Measurements from ENCODE around the gene DENND1A. TPM values are rescaled to one million over a fixed set of nuclear protein-coding genes. Genes with fewer than 3 reads are reported as not detected.

The DENND1A gene
- total and polyA plus RNA-seq, 2 of the 13 experiments (the other 11 are each of a cell fraction or from before 2014, with no cell fraction given) = 14.8 to 30.1 TPM

DNA sequence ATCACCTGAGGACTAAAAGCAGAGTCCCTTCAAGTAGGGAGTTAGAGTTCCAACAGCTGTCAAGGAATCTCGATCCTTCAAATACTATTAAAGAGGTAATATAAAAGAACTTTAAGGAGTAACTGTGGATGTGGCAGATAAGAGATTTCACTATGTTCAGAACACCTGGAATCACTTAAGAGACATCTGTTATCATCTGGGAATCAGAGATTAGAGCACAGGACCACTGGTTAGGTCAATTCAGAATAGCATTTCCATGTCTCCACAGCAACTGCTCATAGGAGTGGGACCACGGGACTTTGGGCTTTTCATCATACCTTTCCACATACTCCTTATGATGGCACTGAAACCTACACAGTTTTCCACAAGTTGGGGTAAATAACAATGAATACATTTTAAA lies 216.6 kb downstream of the DENND1A start:
- BruUV-seq (replicated peaks) = no TSS peak
- Histone ChIP-seq H3K4me3 (replicated peaks in 1 of 3; ENCODE audit: insufficient read depth in 1 of 3, low read depth in 2 of 3, low read length in 3 of 3) (no peak overlapping the region), H3K9ac (ENCODE audit: insufficient read depth, low read depth, low read length) (no peak overlapping the region), H3K27me3 (ENCODE audit: control insufficient read depth in 1 of 2, insufficient read depth in 2 of 2, low read length in 2 of 2) (no peaks in the 10 kb centered on the region), H3K36me3 (replicated peaks in 1 of 2; ENCODE audit: control insufficient read depth in 1 of 2, insufficient read depth in 2 of 2, low read length in 2 of 2) (no peaks in the 10 kb centered on the region), H3K4me2 (ENCODE audit: low read depth, low read length) (no peak overlapping the region), H3K27ac (ENCODE audit: extremely low read length, insufficient read depth, low read length) (no peak overlapping the region), H4K20me1 (ENCODE audit: insufficient read depth, low read length) (peaks cover 4% of the 10 kb centered on the region; the same call in 1 of the 2 replicates), H2AFZ (ENCODE audit: low read length) (no peak overlapping the region), H3K9me3 (ENCODE audit: low read length) (no peaks in the 10 kb centered on the region), H3K4me1 (ENCODE audit: insufficient read depth, low read length) (no peaks in the 10 kb centered on the region), H3K79me2 (ENCODE audit: insufficient read depth, low read length) (no peaks in the 10 kb centered on the region)
- FAIRE-seq (no peak), ATAC-seq (no peak), DNase-seq (ENCODE audit: low spot score) (no peak)
- TF ChIP-seq GATAD2A (CRISPR knock-in tag; IDR thresholded peaks at IDR 0.05) (no peak), ZBTB33 (CRISPR knock-in tag; IDR thresholded peaks at IDR 0.05) (no peak)
- ChIA-PET POLR2A (no interaction called here), CTCF (ENCODE audit: low intra/inter-chr PET ratio, low total read pairs) (no interaction called here)
- 100% methylated on average over 2 of the region's 2 CpGs for WGBS (ENCODE audit: low lambda C conversion rate)
- intact Hi-C loops (cut with micrococcal nuclease; ENCODE audit: unreplicated experiment) = no loop called here
- in situ Hi-C loops (cut with HindIII; ENCODE audit: extremely low pct_ligation_motif_present, low pct_unique_long_range_greater_than_20kb) = no loop called here

DNA sequence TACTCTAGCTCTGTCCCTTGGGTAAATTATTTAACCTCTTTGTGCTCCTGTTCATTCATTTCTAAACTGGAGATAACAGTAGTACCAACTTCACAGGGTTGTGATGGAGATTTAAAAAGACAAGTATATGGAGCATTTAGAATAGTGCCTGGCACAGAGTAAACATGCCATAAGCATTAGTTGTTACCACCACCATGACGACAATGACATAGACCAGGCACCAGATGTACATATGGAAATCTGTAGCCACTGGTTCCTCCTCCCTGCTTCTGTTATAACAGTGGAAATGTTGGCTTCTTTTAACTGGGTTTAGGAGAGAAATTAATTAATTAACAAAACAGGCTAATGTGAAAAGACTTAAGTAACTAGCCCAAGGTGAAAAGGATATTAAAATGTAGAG lies 217.5 kb downstream of the DENND1A start:
- WGBS (ENCODE audit: low lambda C conversion rate) = 100% methylated on average over 1 of the region's 1 CpG
- CTCF ChIA-PET (ENCODE audit: low intra/inter-chr PET ratio, low total read pairs) = no interaction called here
- no peak overlapping the region for H3K4me2 ChIP-seq (ENCODE audit: low read depth, low read length)
- no peak overlapping the region for H3K4me3 ChIP-seq (replicated peaks in 1 of 3; ENCODE audit: insufficient read depth in 1 of 3, low read depth in 2 of 3, low read length in 3 of 3)
- in situ Hi-C loops (cut with HindIII; ENCODE audit: extremely low pct_ligation_motif_present, low pct_unique_long_range_greater_than_20kb) = no loop called here
- H2AFZ ChIP-seq (ENCODE audit: low read length) = no peak overlapping the region
- ATAC-seq = no peak
- intact Hi-C loops (cut with micrococcal nuclease; ENCODE audit: unreplicated experiment) = no loop called here
- no peak for FAIRE-seq
- H3K4me1 ChIP-seq (ENCODE audit: insufficient read depth, low read length) = no peaks in the 10 kb centered on the region
- no peaks in the 10 kb centered on the region for H3K9me3 ChIP-seq (ENCODE audit: low read length)
- H3K36me3 ChIP-seq (replicated peaks in 1 of 2; ENCODE audit: control insufficient read depth in 1 of 2, insufficient read depth in 2 of 2, low read length in 2 of 2) = no peaks in the 10 kb centered on the region
- H3K79me2 ChIP-seq (ENCODE audit: insufficient read depth, low read length) = no peaks in the 10 kb centered on the region
- H3K27me3 ChIP-seq (ENCODE audit: control insufficient read depth in 1 of 2, insufficient read depth in 2 of 2, low read length in 2 of 2) = no peaks in the 10 kb centered on the region
- H3K9ac ChIP-seq (ENCODE audit: insufficient read depth, low read depth, low read length) = no peak overlapping the region
- BruUV-seq (replicated peaks) = no TSS peak
- H3K27ac ChIP-seq (ENCODE audit: extremely low read length, insufficient read depth, low read length) = no peak overlapping the region
- peaks cover 4% of the 10 kb centered on the region; the same call in 1 of the 2 replicates for H4K20me1 ChIP-seq (ENCODE audit: insufficient read depth, low read length)
- POLR2A ChIA-PET = no interaction called here
- DNase-seq (ENCODE audit: low spot score) = no peak
- no peak for TF ChIP-seq MXD4 (CRISPR knock-in tag; IDR thresholded peaks at IDR 0.05)
- no peak for TF ChIP-seq AGO2 (optimal IDR thresholded peaks at IDR 0.05; ENCODE audit: low read depth, low read length)
- no peak for TF ChIP-seq ZNF275 (CRISPR knock-in tag; IDR thresholded peaks at IDR 0.05; ENCODE audit: borderline replicate concordance)
- no peak for TF ChIP-seq ZNF460 (CRISPR knock-in tag; IDR thresholded peaks at IDR 0.05; ENCODE audit: borderline replicate concordance)
- TF ChIP-seq ZNF879 (CRISPR knock-in tag; IDR thresholded peaks at IDR 0.05) = no peak
- no peak for TF ChIP-seq SAFB2 (CRISPR knock-in tag; IDR thresholded peaks at IDR 0.05; ENCODE audit: borderline replicate concordance, low read depth)
- TF ChIP-seq FOXC1 (CRISPR knock-in tag; IDR thresholded peaks at IDR 0.05; ENCODE audit: borderline replicate concordance) = no peak
- TF ChIP-seq RBFOX2 (IDR thresholded peaks at IDR 0.05; ENCODE audit: low read depth, low read length) = no peak
- TF ChIP-seq RBAK (CRISPR knock-in tag; IDR thresholded peaks at IDR 0.05) = no peak
- no peak for TF ChIP-seq TARDBP (CRISPR knock-in tag; IDR thresholded peaks at IDR 0.05)
- TF ChIP-seq FOXK1 (CRISPR knock-in tag; IDR thresholded peaks at IDR 0.05; ENCODE audit: borderline replicate concordance, low read depth) = no peak
- no peak for TF ChIP-seq ZNF674 (CRISPR knock-in tag; IDR thresholded peaks at IDR 0.05; ENCODE audit: low read depth)
- no peak for TF ChIP-seq ZNF292 (CRISPR knock-in tag; IDR thresholded peaks at IDR 0.05; ENCODE audit: borderline replicate concordance, low read depth)
- no peak for TF ChIP-seq MZF1 (CRISPR knock-in tag; IDR thresholded peaks at IDR 0.05; ENCODE audit: borderline replicate concordance)
